Stimulated activated CD8-positive, alpha-beta memory T cell treated with anti-CD3 and anti-CD28 coated beads, Interleukin-7, amount 100 ng/mL, for 48 hours (primary cell): ENCODE data around the gene NCAPH2.

Experiments used
- DNase-seq, 2 donors: peaks; one replicate each; pipeline ENCODE4 v3.0.0-alpha.2; 2020; ENCODE audit warnings: low read depth in 1 of 2; ENCODE audit errors: extremely low read depth in 1 of 2

Gene NCAPH2

DNA sequence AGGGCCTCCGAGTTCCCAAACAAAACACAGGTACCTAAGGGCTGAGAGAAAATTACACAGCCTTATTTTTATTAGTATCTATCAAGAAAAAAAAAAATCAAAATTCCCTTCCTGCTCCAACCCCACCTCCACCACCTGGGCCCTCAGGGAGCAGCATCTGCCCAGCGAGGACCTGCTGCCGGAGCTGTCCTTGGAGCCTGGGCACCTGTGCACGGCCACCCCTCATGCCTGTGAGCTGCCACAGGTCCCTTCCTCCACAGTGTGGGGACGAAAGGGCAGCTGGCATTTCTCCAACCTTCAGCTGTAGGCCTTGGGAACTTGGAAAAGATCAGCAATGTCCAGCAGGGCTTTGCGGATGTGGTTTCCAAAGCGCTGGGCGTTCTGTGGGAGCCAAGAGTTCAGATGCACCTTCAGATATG lies 61.0 kb downstream of the NCAPH2 start:
- no peak for DNase-seq

DNA sequence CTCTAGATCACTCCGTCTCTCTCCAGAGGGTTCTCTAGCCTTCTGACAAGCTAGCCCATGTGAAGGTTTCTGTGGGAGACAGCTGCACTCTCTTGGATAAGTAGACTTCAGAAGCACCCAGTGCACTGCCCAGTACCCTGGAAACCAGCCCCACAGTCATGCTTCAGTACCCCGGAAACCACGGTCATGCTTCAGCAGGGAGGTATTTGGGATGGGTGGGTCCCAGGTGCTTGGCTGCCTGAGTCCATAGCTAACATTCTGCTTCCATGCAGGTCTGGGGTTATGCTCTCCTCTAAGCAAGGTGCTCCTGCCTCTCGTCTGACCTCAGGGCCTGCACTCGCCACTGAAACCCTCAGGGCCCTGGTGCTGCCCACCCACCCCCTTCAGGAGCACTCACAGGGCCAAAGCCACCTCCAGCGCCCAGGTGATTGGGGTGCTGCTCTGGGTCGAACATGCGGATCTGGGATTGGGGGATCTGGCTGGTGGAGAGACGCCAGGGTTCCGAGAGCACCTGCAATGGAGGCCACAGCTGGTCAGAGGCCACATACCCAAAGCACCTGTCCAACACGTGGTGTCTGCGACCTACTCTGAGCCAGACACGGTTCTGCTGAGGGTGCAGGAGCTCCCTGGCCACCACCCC lies 62.0 kb downstream of the NCAPH2 start:
- DNase-seq = no peak

DNA sequence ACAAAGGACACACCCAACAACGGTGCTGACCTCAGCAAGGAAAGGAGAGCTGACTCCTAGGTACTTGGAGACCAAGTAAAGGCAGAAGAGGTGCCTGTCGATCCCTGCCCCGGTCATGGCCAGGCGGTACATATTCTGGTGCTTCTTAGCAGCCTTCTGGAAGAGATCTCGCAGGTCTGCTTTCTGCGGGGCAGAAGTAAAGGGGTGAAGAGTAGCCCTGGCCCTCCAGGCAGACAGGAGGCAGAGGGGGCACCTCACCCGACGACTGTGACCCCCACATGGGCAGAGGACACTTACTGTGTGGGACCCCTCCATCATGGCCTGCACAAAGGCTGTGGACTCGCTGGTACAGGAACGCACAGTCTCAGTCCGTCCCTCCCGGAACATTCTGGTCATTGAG lies 62.8 kb downstream of the NCAPH2 start:
- no peak for DNase-seq

DNA sequence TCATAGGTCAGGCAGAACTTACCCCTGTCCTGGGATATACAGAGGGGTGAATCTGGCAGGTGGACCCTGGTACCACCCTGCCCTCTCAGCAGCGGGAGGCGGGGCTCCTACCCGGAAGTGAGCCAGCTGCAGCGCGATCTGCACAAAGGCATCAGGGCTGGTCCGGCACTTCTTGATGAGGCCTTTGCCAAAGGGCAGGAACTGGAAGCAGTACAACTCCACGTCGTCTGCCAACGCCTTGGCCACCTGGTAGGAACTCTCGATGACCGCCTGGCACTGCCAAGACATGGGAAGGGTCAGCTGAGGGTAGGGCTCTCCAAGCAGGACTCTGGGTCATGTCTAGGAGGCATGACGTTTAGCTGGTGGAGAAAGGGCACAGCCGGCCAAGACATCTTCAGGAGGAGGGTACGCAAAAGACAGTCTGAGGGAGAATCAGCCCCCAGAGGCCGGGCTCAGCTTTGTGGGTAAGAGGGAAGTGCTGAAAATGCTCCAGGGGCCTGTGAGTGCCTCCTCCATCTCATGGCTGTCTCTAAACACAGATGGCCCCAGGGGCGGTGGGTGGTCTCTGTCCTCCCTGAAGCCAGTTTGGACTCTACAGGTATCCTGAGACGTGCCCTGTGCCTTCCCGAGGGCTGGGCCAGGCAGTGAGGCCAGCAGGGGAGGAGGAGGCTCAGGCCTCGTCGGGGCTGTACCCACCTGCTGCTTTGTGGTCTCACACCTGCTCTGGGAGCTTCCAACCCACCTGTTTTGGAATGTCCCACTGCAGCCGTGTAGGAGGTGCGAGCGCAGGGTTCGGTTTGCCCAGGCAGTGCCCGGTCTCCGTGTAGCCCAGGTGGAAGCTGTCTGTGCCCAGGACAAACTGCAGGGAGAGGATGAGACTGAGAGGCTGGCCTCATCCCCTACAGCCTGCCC lies 63.5 kb downstream of the NCAPH2 start:
- DNase-seq = no peak

DNA sequence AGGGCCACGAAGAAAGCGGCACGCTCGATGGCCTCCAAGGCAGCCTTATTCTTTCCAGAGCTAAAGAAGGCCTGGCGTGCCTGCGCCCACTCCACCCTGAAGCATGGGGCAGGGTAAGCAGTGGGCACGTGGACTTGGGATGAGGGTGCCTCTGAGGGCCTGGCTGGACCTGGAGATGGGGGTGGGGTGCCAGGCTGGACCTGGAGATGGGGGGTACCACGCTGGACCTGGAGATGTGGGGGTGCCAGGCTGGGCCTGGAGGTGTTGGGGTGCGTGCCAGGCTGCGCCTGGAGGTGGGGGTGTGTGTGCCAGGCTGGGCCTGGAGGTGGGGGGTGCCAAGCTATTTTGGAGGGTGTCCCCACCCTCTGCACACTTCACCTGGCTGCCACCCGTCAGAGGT lies 64.9 kb downstream of the NCAPH2 start:
- no peak for DNase-seq

DNA sequence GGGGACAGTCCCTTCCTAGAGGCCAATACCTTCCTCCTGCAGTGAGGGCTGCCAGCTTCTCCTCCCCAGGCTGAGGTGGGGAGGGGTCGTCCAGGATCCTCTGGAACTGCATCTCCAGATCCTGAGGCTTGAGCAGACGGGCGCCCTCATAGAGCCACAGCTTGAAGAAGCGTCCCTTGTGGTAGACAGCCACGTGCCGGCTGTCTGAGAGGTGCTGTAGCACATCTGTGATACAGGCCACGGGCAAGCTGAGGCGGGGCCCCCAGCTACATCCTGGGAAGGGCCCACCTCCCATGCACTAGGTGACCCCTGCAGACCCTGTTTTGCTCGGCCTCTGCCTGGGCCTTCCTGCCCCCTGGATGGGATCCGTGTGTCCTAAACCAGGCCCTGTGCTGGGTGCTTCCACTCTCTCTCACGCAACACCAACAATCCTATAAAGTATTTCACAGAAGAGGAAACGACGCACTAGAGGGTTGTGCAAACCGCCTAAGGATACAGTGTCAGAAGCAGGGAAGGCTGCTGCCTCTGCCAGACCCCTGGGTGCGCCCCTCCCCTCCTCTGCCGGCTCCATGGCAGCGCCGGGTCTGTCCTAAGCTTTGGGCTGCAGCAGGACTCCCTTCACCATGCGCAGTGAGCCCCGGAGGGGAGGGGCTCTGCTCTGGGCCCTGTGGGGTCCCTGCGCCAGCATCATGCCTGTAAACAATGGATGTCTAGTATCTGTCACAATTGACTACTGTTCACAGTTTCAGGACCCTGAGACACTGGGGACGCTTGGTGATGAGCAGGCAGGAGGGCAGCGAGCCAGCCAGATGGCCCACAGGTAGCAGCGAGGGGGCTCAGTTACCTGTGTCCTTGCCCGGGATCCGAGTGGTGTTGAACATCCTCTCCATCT lies 65.7 kb downstream of the NCAPH2 start:
- no peak for DNase-seq

DNA sequence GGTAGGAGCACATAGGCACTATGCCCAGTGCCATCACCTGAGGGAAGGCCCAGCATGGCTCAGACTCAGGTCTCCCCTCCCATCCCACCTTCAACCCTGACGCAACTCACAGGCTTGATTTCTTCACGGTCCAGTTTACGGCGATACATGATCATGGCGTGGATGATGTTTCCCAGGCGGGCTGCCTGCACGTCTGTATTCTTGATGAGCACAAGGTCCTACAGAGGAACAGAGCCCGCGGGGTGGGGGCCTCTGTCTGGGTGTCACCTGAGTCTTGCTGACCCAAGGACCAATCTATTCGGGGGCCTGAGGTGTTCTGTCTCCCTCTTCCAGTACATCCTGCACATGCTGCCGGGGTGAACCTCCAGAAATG lies 66.3 kb downstream of the NCAPH2 start:
- no peak for DNase-seq
